HCT116 (cell line): ENCODE data around the gene DMAC1.

Experiments
- CTCF ChIP-seq, 3 experiments: fragments of 200-600 bp in 1 of 3; sonication (generic) in 1 of 3; IDR thresholded peaks in 2 of 3; conservative IDR thresholded peaks in 1 of 3; 2 replicates each; pipeline ENCODE4 v1.5.1; 2012 to 2017; ENCODE audit warnings: low read depth in 2 of 3, low read length in 2 of 3, antibody characterized with exemption in 1 of 3, borderline replicate concordance in 1 of 3, control low read depth in 1 of 3, mild to moderate bottlenecking in 1 of 3, mixed read lengths in 1 of 3, mixed run types in 1 of 3, moderate library complexity in 1 of 3; ENCODE audit not compliant: insufficient read depth in 1 of 3
- EZH2 ChIP-seq: fragments of 200-600 bp; sonication (generic); IDR thresholded peaks from 2 replicates; pipeline ENCODE4 v1.6.1; 2017; ENCODE audit warnings: antibody characterized with exemption, mixed run types
- JUND ChIP-seq: IDR thresholded peaks from 2 replicates; pipeline ENCODE4 v1.6.1; 2012
- TF ChIP-seq, protein P1 (sequence below): IDR thresholded peaks from 2 replicates; pipeline ENCODE4 v1.6.1; 2012; ENCODE audit warnings: low read depth

GRCh38 chr9:7782400-7783120 lies 17.0 kb downstream of the DMAC1 start:
- TF ChIP-seq, protein P1, sequence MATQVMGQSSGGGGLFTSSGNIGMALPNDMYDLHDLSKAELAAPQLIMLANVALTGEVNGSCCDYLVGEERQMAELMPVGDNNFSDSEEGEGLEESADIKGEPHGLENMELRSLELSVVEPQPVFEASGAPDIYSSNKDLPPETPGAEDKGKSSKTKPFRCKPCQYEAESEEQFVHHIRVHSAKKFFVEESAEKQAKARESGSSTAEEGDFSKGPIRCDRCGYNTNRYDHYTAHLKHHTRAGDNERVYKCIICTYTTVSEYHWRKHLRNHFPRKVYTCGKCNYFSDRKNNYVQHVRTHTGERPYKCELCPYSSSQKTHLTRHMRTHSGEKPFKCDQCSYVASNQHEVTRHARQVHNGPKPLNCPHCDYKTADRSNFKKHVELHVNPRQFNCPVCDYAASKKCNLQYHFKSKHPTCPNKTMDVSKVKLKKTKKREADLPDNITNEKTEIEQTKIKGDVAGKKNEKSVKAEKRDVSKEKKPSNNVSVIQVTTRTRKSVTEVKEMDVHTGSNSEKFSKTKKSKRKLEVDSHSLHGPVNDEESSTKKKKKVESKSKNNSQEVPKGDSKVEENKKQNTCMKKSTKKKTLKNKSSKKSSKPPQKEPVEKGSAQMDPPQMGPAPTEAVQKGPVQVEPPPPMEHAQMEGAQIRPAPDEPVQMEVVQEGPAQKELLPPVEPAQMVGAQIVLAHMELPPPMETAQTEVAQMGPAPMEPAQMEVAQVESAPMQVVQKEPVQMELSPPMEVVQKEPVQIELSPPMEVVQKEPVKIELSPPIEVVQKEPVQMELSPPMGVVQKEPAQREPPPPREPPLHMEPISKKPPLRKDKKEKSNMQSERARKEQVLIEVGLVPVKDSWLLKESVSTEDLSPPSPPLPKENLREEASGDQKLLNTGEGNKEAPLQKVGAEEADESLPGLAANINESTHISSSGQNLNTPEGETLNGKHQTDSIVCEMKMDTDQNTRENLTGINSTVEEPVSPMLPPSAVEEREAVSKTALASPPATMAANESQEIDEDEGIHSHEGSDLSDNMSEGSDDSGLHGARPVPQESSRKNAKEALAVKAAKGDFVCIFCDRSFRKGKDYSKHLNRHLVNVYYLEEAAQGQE: no peak
- TF ChIP-seq EZH2: no peak
- no peak for TF ChIP-seq JUND
- no peak for TF ChIP-seq CTCF (IDR thresholded peaks at IDR 0.05 in 2 of 3, conservative IDR thresholded peaks at IDR 0.05 in 1 of 3; ENCODE audit: borderline replicate concordance in 1 of 3, insufficient read depth in 1 of 3, low read depth in 2 of 3, low read length in 2 of 3)
